NCI-H1694 treated with DMSO at 0.1 percent for 48 hours (cell line): ENCODE measurements around the gene PPP1R27.
A peak's percentile ranks its signal among the peaks of the same experiment; 100 is the strongest.

ENCODE experiments used
- DNase-seq: peaks from one replicate; lab custom pipeline; 2025; lab: John Stamatoyannopoulos, UW

The PPP1R27 gene

GRCh38 chr17:81860756-81861568, 26.1 kb upstream of the PPP1R27 start:
- DNase-seq = peak; percentile 100

GRCh38 chr17:81859906-81860755, 25.3 kb upstream of the PPP1R27 start, which contains the start of gene P4HB:
TSS of gene P4HB (minus strand) at chr17:81860535. CDS start at chr17:81860471, 64 bp downstream.
- no peak for DNase-seq

GRCh38 chr17:81858967-81859905, 24.4 kb upstream of the PPP1R27 start:
- DNase-seq = no peak

GRCh38 chr17:81858170-81858966, 23.5 kb upstream of the PPP1R27 start:
- DNase-seq = no peak

GRCh38 chr17:81854974-81855774, 20.3 kb upstream of the PPP1R27 start:
- DNase-seq = no peak

GRCh38 chr17:81852237-81852636, 17.4 kb upstream of the PPP1R27 start:
- DNase-seq = no peak

GRCh38 chr17:81851423-81851822, 16.6 kb upstream of the PPP1R27 start:
- DNase-seq = no peak

GRCh38 chr17:81849457-81849856, 14.6 kb upstream of the PPP1R27 start:
- no peak for DNase-seq

- no peak for DNase-seq
Observed at GRCh38 chr17:81846743-81847689, 12.2 kb upstream of the PPP1R27 start.

- DNase-seq = no peak
Observed at GRCh38 chr17:81845881-81846742, 11.3 kb upstream of the PPP1R27 start.

- no peak for DNase-seq
Observed at GRCh38 chr17:81845361-81845760, 10.5 kb upstream of the PPP1R27 start.

- DNase-seq = no peak
Observed at GRCh38 chr17:81844887-81845286, 10.0 kb upstream of the PPP1R27 start.

GRCh38 chr17:81844327-81844851, 9.5 kb upstream of the PPP1R27 start:
- DNase-seq = no peak

GRCh38 chr17:81843713-81844326, 9.0 kb upstream of the PPP1R27 start:
- DNase-seq = no peak

- no peak for DNase-seq
Observed at GRCh38 chr17:81842725-81843504, 8.1 kb upstream of the PPP1R27 start.

GRCh38 chr17:81842378-81842724, 7.5 kb upstream of the PPP1R27 start:
- DNase-seq = no peak

GRCh38 chr17:81841866-81842265, 7.0 kb upstream of the PPP1R27 start:
- DNase-seq = no peak
